ENCODE results near the gene CD244. TPM values are rescaled to one million over a fixed set of nuclear protein-coding genes. Genes with fewer than 3 reads are reported as not detected.

Gene CD244
- polyA plus RNA-seq, 3 donors = 62.2 to 116 (median 106) TPM

GRCh38 chr1:160855181-160855981 is 7.3 kb downstream of the CD244 start:
- peaks cover 0 to 5% (median 1%) of the 10 kb centered on the region in 7 donors for H3K9me3 Mint-ChIP-seq
- no peak overlapping the region for H3K9ac ChIP-seq (ENCODE audit: insufficient read depth, low read length, poor library complexity, severe bottlenecking)
- no peak overlapping the region for H3K4me2 ChIP-seq (replicated peaks; ENCODE audit: extremely low read depth, low read length, poor library complexity, severe bottlenecking)
- WGBS (ENCODE audit: insufficient coverage) = 23% methylated on average over 8 of the region's 9 CpGs
- H3K36me3 ChIP-seq (replicated peaks in 1 of 2; ENCODE audit: control insufficient read depth in 1 of 2, insufficient read depth in 2 of 2, low read length in 2 of 2) = peaks cover 31 to 56% of the 10 kb centered on the region in 2 donors
- no peak overlapping the region for H3K27ac ChIP-seq (ENCODE audit: low read depth in 1 of 2, low read length in 2 of 2)
- H4K20me1 ChIP-seq (ENCODE audit: insufficient read depth, low read length) = peaks cover 60% of the 10 kb centered on the region
- H3K27ac Mint-ChIP-seq = no peak overlapping the region
- H3K4me3 Mint-ChIP-seq = no peak overlapping the region
- peaks cover 0 to 3% (median 0%) of the 10 kb centered on the region in 3 donors for H3K27me3 Mint-ChIP-seq (ENCODE audit: low read depth in 3 of 3)
- DNase-seq = no peak
- H3K4me1 ChIP-seq (ENCODE audit: control insufficient read depth in 1 of 2, insufficient read depth in 2 of 2, low read length in 2 of 2) = peaks cover 40 to 51% of the 10 kb centered on the region in 2 donors
- H3K4me1 Mint-ChIP-seq = peaks cover 25% of the 10 kb centered on the region
- no peak overlapping the region for H3K4me3 ChIP-seq (replicated peaks in 1 of 3; ENCODE audit: low read depth in 2 of 3, low read length in 3 of 3)
- no peaks in the 10 kb centered on the region for H3K27me3 ChIP-seq (ENCODE audit: control insufficient read depth in 2 of 2, insufficient read depth in 2 of 2, low read length in 2 of 2)
- peaks cover 19 to 35% of the 10 kb centered on the region in 2 donors for H3K36me3 Mint-ChIP-seq
- intact Hi-C loops (cut with micrococcal nuclease) = no loop called here
- TF ChIP-seq, protein P1, sequence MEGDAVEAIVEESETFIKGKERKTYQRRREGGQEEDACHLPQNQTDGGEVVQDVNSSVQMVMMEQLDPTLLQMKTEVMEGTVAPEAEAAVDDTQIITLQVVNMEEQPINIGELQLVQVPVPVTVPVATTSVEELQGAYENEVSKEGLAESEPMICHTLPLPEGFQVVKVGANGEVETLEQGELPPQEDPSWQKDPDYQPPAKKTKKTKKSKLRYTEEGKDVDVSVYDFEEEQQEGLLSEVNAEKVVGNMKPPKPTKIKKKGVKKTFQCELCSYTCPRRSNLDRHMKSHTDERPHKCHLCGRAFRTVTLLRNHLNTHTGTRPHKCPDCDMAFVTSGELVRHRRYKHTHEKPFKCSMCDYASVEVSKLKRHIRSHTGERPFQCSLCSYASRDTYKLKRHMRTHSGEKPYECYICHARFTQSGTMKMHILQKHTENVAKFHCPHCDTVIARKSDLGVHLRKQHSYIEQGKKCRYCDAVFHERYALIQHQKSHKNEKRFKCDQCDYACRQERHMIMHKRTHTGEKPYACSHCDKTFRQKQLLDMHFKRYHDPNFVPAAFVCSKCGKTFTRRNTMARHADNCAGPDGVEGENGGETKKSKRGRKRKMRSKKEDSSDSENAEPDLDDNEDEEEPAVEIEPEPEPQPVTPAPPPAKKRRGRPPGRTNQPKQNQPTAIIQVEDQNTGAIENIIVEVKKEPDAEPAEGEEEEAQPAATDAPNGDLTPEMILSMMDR (IDR thresholded peaks at IDR 0.05) = no peak
- no peaks in the 10 kb centered on the region for H3K9me3 ChIP-seq (replicated peaks in 1 of 2; ENCODE audit: control insufficient read depth in 1 of 2, insufficient read depth in 1 of 2, low read length in 2 of 2)
- H2AFZ ChIP-seq (ENCODE audit: insufficient read depth, low read depth, low read length, poor library complexity, severe bottlenecking) = no peak overlapping the region
- peaks cover 92% of the 10 kb centered on the region for H3K79me2 ChIP-seq (ENCODE audit: insufficient read depth, low read length)

DNA sequence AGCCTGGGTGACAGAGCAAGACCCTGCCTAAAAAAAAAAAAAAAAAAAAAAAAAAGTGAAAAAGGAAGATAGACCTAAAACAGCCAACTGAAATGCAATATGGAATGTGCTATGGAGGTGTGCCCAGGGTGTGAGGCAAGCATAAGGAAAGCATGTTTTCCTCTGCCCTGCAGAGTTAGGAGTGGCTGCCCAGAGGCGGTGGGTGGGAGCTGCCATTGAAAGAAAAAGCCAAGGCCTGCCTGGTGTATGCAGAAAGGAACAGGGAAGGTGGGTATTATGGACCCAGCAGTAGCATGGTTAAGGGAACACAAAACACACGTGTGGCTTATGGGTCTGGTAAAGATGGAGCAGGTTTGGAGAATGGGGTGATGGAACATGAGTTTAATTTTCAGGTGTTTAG is 8.9 kb downstream of the CD244 start:
- peaks cover 0 to 5% (median 1%) of the 10 kb centered on the region in 7 donors for H3K9me3 Mint-ChIP-seq
- peaks cover 23 to 35% of the 10 kb centered on the region in 2 donors for H3K4me1 ChIP-seq (ENCODE audit: control insufficient read depth in 1 of 2, insufficient read depth in 2 of 2, low read length in 2 of 2)

More for the DNA sequence above, 8.9 kb downstream of the CD244 start:
- no peak overlapping the region for H3K27ac ChIP-seq (ENCODE audit: low read depth in 1 of 2, low read length in 2 of 2)
- intact Hi-C loops (cut with micrococcal nuclease) = no loop called here
- H3K9me3 ChIP-seq (replicated peaks in 1 of 2; ENCODE audit: control insufficient read depth in 1 of 2, insufficient read depth in 1 of 2, low read length in 2 of 2) = no peaks in the 10 kb centered on the region
- no peak overlapping the region for H3K4me2 ChIP-seq (replicated peaks; ENCODE audit: extremely low read depth, low read length, poor library complexity, severe bottlenecking)
- Mint-ChIP-seq H3K36me3 (peaks cover 27 to 45% of the 10 kb centered on the region in 2 donors), H3K27ac (peak overlapping the region in 4 of 7 donors; percentile 8 to 69 (median 44)), H3K4me3 (no peak overlapping the region), H3K27me3 (ENCODE audit: low read depth in 3 of 3) (peaks cover 0 to 3% (median 0%) of the 10 kb centered on the region in 3 donors), H3K4me1 (peaks cover 11% of the 10 kb centered on the region)
- no peak for DNase-seq
- no peaks in the 10 kb centered on the region for H3K27me3 ChIP-seq (ENCODE audit: control insufficient read depth in 2 of 2, insufficient read depth in 2 of 2, low read length in 2 of 2)
- peaks cover 75% of the 10 kb centered on the region for H4K20me1 ChIP-seq (ENCODE audit: insufficient read depth, low read length)
- H3K36me3 ChIP-seq (replicated peaks in 1 of 2; ENCODE audit: control insufficient read depth in 1 of 2, insufficient read depth in 2 of 2, low read length in 2 of 2) = peaks cover 37 to 67% of the 10 kb centered on the region in 2 donors
- no peak overlapping the region for H3K9ac ChIP-seq (ENCODE audit: insufficient read depth, low read length, poor library complexity, severe bottlenecking)
- TF ChIP-seq, protein P1 (IDR thresholded peaks at IDR 0.05) = no peak
- 100% methylated on average over 2 of the region's 2 CpGs for WGBS (ENCODE audit: insufficient coverage)
- H3K4me3 ChIP-seq (replicated peaks in 1 of 3; ENCODE audit: low read depth in 2 of 3, low read length in 3 of 3) = no peak overlapping the region
- peaks cover 88% of the 10 kb centered on the region for H3K79me2 ChIP-seq (ENCODE audit: insufficient read depth, low read length)
- no peak overlapping the region for H2AFZ ChIP-seq (ENCODE audit: insufficient read depth, low read depth, low read length, poor library complexity, severe bottlenecking)
